ENCODE data around the gene CPNE4.

Gene CPNE4

GRCh38 chr3:131568460-131568859 is 466.4 kb downstream of the CPNE4 start:
- no peak for DNase-seq

- DNase-seq, result no peak
These were observed 470.0 kb downstream of the CPNE4 start for GRCh38 chr3:131564812-131565211.

- no peak for DNase-seq
These were observed 473.3 kb downstream of the CPNE4 start for GRCh38 chr3:131561511-131561910.

GRCh38 chr3:131560795-131561194 is 474.0 kb downstream of the CPNE4 start:
- no peak for DNase-seq

GRCh38 chr3:131555456-131555855 is 479.4 kb downstream of the CPNE4 start:
- no peak for DNase-seq

GRCh38 chr3:131553495-131554247 is 481.1 kb downstream of the CPNE4 start:
- DNase-seq, result no peak

- no peak for DNase-seq
These were observed 483.1 kb downstream of the CPNE4 start for GRCh38 chr3:131551761-131552160.

GRCh38 chr3:131550562-131551465 is 484.0 kb downstream of the CPNE4 start:
- no peak for DNase-seq

- no peak for DNase-seq
These were observed 485.5 kb downstream of the CPNE4 start for GRCh38 chr3:131549340-131549739.

GRCh38 chr3:131547585-131547984 is 487.2 kb downstream of the CPNE4 start:
- no peak for DNase-seq

GRCh38 chr3:131546441-131546840 is 488.4 kb downstream of the CPNE4 start:
- DNase-seq, result no peak

GRCh38 chr3:131544557-131544956 is 490.3 kb downstream of the CPNE4 start:
- no peak for DNase-seq

- DNase-seq, result no peak
These were observed 491.1 kb downstream of the CPNE4 start for GRCh38 chr3:131543714-131544113.

GRCh38 chr3:131541288-131541687 is 493.5 kb downstream of the CPNE4 start:
- no peak for DNase-seq

GRCh38 chr3:131540821-131541220 is 494.0 kb downstream of the CPNE4 start:
- DNase-seq, result no peak

GRCh38 chr3:131540143-131540542 is 494.7 kb downstream of the CPNE4 start:
- no peak for DNase-seq

GRCh38 chr3:131538968-131539367 is 495.8 kb downstream of the CPNE4 start:
- no peak for DNase-seq

GRCh38 chr3:131537531-131537930 is 497.3 kb downstream of the CPNE4 start:
- DNase-seq, result no peak

- no peak for DNase-seq
These were observed 499.2 kb downstream of the CPNE4 start for GRCh38 chr3:131535596-131535995.

GRCh38 chr3:131535131-131535530 is 499.7 kb downstream of the CPNE4 start:
- no peak for DNase-seq

- DNase-seq, result no peak
These were observed 502.2 kb downstream of the CPNE4 start for GRCh38 chr3:131532645-131533044.

- no peak for DNase-seq
These were observed 504.0 kb downstream of the CPNE4 start for GRCh38 chr3:131530843-131531242.

- no peak for DNase-seq
These were observed 504.4 kb downstream of the CPNE4 start for GRCh38 chr3:131530388-131530787.

- DNase-seq, result peak; percentile 21
These were observed 507.9 kb downstream of the CPNE4 start for GRCh38 chr3:131526801-131527347.

All from NCI-H1092 treated with DMSO at 0.1 percent for 48 hours (cell line).